Activated naive CD4-positive, alpha-beta T cell treated with anti-CD3 and anti-CD28 coated beads, Interleukin-2, amount 50 U/mL, for 72 hours (primary cell): ENCODE results near the gene PLA2G4A. TPM values are rescaled to one million over a fixed set of nuclear protein-coding genes. Genes with fewer than 3 reads are reported as not detected.

Experiments
- ATAC-seq, 2 donors: fragments of 150-1000 bp; cut with Tn5 transposase; 2 replicates each; pipeline ENCODE4 v1.10.0; 2021; ENCODE audit warnings: mild to moderate bottlenecking in 2 of 2, moderate library complexity in 2 of 2
- DNase-seq, 2 donors: peaks; one replicate each; pipeline ENCODE4 v3.0.0; 2021 to 2022; ENCODE audit warnings: low spot score in 2 of 2
- H3K27ac Mint-ChIP-seq, 2 donors: one replicate each; pipeline ENCODE4 v1.8.0; 2022; ENCODE audit warnings: mild to moderate bottlenecking in 2 of 2, mixed read lengths in 2 of 2
- H3K36me3 Mint-ChIP-seq, 2 donors: one replicate each; pipeline ENCODE4 v1.8.0; 2022; ENCODE audit warnings: mixed read lengths in 2 of 2
- H3K9me3 Mint-ChIP-seq, 2 donors: one replicate each; pipeline ENCODE4 v1.8.0; 2022; ENCODE audit warnings: mixed read lengths in 2 of 2
- total RNA-seq, 2 donors: library from RNA; stranded (reverse); gene quantifications; one replicate each; pipeline ENCODE4 v1.2.3, GENCODE V29; 2022

PLA2G4A gene
- total RNA-seq, 2 donors from 2014 or later, result 0.09 to 0.27 TPM

DNA sequence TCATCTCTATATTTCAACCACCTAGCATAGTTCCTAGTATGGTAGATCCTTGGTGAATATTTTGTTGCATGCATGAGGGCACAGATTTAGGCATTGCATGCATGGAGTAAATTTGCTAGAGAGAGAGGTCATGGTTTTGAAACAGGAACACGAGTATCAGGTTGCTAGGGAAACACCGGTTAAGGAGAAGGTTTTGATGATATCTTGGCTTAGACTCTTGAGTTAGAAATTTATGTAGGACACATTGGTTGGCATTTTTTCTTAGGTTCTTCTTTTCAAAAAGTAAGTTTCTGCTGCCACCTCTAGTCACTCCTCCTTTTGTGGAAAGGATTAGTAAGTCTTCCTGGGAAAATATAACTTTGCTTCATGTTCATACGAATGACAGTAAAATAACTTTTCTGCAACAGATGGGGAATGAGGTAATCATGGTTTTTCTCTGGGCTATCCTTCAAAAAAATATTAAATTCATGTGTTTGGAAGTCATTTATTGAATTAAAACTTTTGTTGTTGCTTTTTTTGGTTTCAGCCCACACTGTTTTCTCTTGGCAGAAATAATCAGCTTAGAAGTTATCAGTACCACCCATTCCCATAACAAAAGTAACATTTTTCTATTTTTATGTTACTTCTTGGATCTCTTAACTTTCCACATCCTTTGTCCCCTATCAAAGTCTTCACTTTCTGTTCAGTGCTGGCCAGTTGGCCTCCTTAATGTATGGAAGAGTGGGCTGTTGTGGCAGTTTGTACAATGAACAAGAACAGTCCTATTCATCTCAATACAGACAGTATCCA, 97.3 kb downstream of the PLA2G4A start:
- H3K9me3 Mint-ChIP-seq, result peaks cover 9 to 11% of the 10 kb centered on the region in 2 donors
- DNase-seq, result no peak
- no peak overlapping the region for H3K27ac Mint-ChIP-seq
- H3K36me3 Mint-ChIP-seq, result no peaks in the 10 kb centered on the region
- no peak for ATAC-seq

- Mint-ChIP-seq H3K27ac (no peak overlapping the region), H3K36me3 (no peaks in the 10 kb centered on the region), H3K9me3 (peaks cover 6 to 9% of the 10 kb centered on the region in 2 donors)
- ATAC-seq (no peak), DNase-seq (no peak)
Observed at GRCh38 chr1:186927884-186928283, 99.1 kb downstream of the PLA2G4A start.

DNA sequence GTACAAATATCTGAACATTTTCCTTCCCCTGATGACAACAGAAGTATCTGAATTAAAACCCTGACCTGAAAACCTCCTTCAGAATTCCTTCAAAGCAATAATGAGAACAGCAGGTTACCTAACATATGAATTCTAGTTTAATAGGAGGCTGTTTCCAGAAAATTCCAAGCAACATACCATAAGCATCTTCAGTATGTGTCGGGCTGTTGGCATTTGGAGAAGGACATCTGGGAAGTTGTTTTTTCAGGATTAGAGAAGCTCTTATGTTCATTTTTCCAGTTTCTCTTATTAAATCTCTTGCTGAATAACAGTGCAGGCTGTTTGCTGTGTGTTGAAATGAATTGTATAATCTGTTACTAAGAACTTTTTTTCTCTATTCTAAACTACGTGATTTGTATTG, 101.5 kb downstream of the PLA2G4A start:
- peaks cover 3% of the 10 kb centered on the region in 2 donors for H3K9me3 Mint-ChIP-seq
- DNase-seq (no peak), ATAC-seq (no peak)
- H3K36me3 Mint-ChIP-seq, result no peaks in the 10 kb centered on the region
- no peak overlapping the region for H3K27ac Mint-ChIP-seq

- Mint-ChIP-seq H3K36me3 (no peaks in the 10 kb centered on the region), H3K9me3 (no peaks in the 10 kb centered on the region), H3K27ac (no peak overlapping the region)
- ATAC-seq (no peak), DNase-seq (no peak)
Observed at GRCh38 chr1:186937016-186937670, 108.4 kb downstream of the PLA2G4A start.

DNA sequence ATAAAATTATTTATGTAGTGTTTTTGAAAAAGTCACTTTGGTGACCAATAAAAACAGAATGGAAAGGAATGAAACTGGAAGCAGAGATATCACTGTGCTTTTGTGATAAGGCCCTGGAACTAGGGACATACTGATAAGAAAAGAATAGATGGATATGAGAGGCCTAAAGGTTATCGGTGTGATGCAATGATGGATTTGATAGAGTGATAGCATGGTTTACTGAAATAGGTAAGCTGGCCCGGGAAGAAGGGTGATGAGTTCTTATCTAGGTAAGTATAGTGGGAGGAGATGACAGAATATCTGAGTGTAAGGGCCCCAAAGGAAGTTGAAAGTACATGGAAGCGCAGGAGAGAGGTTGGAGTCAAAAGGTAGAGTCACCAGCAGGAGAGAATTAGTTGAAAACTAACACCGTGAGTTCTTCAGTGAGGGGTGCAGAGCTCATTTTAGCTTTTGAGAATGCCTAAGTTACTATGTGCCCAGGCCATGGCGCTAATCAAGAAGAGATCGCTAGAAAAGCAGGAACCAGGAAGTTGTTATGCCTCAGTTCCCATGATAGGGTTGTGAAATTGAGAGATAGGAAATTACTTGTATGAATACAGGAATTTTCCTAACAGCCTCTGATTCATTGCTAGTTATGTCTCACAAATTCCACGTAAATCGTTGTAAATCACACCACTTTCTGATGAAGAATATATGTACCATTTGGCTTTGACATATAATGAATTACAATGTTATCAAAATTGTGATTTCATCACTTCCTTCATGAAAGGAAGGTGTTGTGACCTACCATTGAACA, 115.3 kb downstream of the PLA2G4A start:
- H3K9me3 Mint-ChIP-seq, result no peaks in the 10 kb centered on the region

GRCh38 chr1:186945146-186945545, 116.4 kb downstream of the PLA2G4A start:
- DNase-seq, result no peak
- no peaks in the 10 kb centered on the region for H3K9me3 Mint-ChIP-seq
- no peaks in the 10 kb centered on the region for H3K36me3 Mint-ChIP-seq
- no peak for ATAC-seq
- no peak overlapping the region for H3K27ac Mint-ChIP-seq

More for the DNA sequence above, 115.3 kb downstream of the PLA2G4A start:
- ATAC-seq (no peak), DNase-seq (no peak)
- H3K36me3 Mint-ChIP-seq, result no peaks in the 10 kb centered on the region
- no peak overlapping the region for H3K27ac Mint-ChIP-seq

- no peaks in the 10 kb centered on the region for H3K9me3 Mint-ChIP-seq
- H3K27ac Mint-ChIP-seq, result no peak overlapping the region
- ATAC-seq (no peak), DNase-seq (no peak)
- no peaks in the 10 kb centered on the region for H3K36me3 Mint-ChIP-seq
Observed at GRCh38 chr1:186948535-186948934, 119.8 kb downstream of the PLA2G4A start.

GRCh38 chr1:186949173-186949572, 120.4 kb downstream of the PLA2G4A start:
- no peak for DNase-seq
- H3K27ac Mint-ChIP-seq, result no peak overlapping the region
- no peak for ATAC-seq
- no peaks in the 10 kb centered on the region for H3K9me3 Mint-ChIP-seq
- H3K36me3 Mint-ChIP-seq, result no peaks in the 10 kb centered on the region

DNA sequence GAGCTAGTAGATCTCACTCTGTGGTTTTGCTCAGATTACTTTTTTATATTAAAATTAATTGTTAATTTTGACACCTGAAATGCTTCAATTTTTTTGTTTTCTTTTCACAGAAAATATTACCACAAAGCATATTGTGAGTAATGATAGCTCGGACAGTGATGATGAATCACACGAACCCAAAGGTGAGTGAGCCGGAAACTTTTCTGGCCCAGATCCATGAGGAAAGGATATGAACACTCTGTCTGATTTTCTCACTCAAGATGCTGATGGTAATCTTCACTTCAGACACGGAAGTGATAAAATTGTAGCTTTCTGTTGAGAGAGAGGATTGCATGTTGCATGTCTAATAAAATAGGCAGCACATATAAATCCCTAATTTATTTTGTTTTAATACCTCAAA, 121.8 kb downstream of the PLA2G4A start:
- ATAC-seq (no peak), DNase-seq (no peak)
- Mint-ChIP-seq H3K27ac (no peak overlapping the region), H3K36me3 (no peaks in the 10 kb centered on the region), H3K9me3 (no peaks in the 10 kb centered on the region)

DNA sequence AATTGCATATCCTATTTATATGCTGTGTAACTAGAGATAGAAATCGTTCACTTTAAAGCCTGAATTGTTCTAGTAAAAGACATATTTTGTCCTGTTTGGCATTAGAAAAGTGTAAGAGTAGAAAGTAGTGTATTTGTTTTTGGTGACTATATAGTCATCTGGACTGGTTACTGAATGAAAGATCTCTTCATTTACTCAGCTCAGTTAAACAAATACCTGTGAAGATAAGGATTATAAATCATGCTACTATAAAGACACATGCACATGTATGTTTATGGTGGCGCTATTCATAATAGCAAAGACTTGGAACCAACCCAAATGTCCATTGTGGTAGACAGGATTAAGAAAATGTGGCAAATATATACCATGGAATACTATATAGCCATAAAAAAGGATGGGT, 125.1 kb downstream of the PLA2G4A start:
- no peak for ATAC-seq
- no peaks in the 10 kb centered on the region for H3K36me3 Mint-ChIP-seq
- no peak for DNase-seq
- H3K9me3 Mint-ChIP-seq, result no peaks in the 10 kb centered on the region
- no peak overlapping the region for H3K27ac Mint-ChIP-seq

DNA sequence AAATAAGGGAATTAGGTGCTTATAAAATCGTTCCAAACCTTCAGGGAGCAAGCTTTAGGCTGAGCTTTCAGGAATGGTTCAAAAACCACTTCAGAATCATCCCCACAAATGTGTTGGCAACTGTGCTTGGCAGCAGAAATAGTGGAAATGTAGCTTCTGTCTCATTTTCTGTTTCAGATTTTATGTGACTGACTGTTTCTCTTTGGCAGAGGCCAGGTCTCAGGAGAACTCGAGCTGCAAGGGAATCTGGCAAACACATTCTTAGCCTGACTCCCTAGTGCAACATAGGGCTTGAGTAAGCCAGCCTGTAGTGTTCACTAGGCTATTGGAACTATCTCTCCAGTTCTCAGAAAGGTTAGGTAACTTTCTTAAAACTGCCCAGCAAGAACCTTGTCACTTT, 128.6 kb downstream of the PLA2G4A start:
- Mint-ChIP-seq H3K36me3 (no peaks in the 10 kb centered on the region), H3K9me3 (no peaks in the 10 kb centered on the region), H3K27ac (no peak overlapping the region)
- DNase-seq (no peak), ATAC-seq (no peak)

DNA sequence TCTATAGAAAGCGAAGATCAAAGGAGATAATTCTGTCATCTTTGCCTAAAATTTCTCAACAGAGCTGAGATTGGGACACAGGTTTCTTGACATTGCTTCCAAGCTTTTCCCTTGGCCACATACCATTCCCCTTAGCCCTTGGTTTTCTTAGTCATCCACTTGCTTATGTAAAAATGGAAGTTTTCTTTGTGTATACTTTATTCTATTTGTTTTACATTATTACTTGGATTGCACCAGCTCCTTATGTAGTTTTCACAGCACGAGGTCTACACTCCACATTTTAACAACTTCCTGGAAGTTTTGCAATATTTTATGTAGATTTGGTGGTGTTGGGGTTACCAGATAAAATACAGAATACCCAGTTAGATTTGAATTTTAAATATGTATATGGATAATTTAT, 129.8 kb downstream of the PLA2G4A start:
- no peak for ATAC-seq
- Mint-ChIP-seq H3K9me3 (no peaks in the 10 kb centered on the region), H3K27ac (no peak overlapping the region), H3K36me3 (no peaks in the 10 kb centered on the region)
- DNase-seq, result no peak

DNA sequence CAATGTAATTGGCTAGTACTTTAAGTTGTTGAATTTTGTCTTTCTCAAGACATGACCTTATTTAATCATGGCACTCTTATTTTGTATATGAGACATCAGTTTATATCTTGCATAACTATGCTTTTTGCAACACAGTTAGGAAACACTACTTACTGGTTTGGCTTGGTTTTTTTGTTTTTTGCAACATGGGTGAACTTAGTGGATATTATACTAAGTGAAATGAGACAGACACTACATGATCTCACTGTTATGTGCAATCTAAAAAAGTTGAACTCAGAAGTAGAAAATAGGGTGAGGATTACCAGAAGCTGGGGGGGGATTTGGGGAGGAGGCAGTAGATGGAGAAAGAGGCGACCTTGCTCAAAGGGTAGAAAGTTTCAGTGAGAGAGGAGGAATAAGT, 132.1 kb downstream of the PLA2G4A start:
- H3K27ac Mint-ChIP-seq, result no peak overlapping the region
- ATAC-seq (no peak), DNase-seq (no peak)
- no peaks in the 10 kb centered on the region for H3K36me3 Mint-ChIP-seq
- H3K9me3 Mint-ChIP-seq, result no peaks in the 10 kb centered on the region

GRCh38 chr1:186965847-186966246, 137.1 kb downstream of the PLA2G4A start:
- ATAC-seq (no peak), DNase-seq (no peak)
- Mint-ChIP-seq H3K36me3 (no peaks in the 10 kb centered on the region), H3K27ac (no peak overlapping the region), H3K9me3 (no peaks in the 10 kb centered on the region)

DNA sequence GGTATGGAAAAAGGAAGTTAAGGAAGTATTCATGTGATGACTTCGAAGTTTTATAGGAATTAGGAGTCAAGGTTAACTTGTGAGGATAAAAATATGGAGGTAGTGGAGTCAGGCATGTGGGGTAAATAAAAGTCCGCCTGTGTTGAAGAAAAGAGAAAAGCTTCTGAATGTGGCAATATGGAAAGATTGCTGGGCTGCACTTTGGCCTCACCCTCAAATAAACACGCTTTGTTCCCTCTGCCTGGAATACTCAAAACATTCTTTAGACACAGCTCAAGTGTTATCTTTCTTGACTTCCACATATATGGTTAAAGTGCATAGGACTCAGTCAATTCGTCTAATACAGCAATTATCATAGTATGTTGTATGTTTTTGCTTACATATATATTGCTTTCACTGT, 137.7 kb downstream of the PLA2G4A start:
- Mint-ChIP-seq H3K9me3 (no peaks in the 10 kb centered on the region), H3K36me3 (no peaks in the 10 kb centered on the region), H3K27ac (no peak overlapping the region)
- ATAC-seq (no peak), DNase-seq (no peak)

DNA sequence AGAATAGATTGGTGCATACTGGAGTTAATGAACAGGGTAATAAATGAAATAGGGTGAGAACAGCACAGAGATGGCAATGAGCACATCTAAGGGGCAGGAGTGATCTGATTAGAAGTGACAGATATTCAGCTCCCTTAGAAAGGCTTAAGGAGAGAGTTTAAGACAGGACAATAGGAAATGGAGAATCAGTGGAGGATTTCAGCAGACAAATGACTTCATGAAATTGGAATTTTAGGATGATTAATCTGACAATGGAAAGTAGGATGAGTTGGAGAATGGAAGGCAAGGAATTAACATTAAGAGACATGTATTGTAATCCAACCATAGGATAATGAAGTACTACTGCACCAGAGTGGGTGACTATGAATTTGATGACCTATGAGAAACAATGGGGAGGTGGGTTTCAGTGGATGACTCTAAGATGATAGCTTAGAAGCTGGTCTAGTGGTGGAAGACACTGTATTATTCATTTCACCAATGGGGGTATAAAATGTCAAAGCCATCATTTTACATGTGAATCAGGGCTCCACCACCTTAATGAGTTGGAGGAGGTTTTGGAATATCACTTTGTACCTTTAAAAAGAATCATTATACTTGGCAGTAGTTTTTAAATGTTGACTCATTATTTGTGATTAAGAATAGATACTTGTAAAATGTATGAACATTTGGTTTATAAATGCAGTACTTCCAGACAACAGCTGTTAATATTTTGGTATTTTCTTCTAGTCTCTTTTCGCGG, 139.1 kb downstream of the PLA2G4A start:
- no peak for ATAC-seq
- no peaks in the 10 kb centered on the region for H3K36me3 Mint-ChIP-seq
- H3K9me3 Mint-ChIP-seq, result no peaks in the 10 kb centered on the region
- no peak overlapping the region for H3K27ac Mint-ChIP-seq
- no peak for DNase-seq

GRCh38 chr1:186974774-186975181, 146.0 kb downstream of the PLA2G4A start:
- no peak for ATAC-seq
- DNase-seq, result no peak
- Mint-ChIP-seq H3K27ac (no peak overlapping the region), H3K9me3 (no peaks in the 10 kb centered on the region), H3K36me3 (no peaks in the 10 kb centered on the region)
